GM18508 (cell line): ENCODE measurements around the gene CAMK2G.

Experiments used
- ATAC-seq: cut with Tn5 transposase; IDR thresholded peaks from one replicate; pipeline ENCODE4 v1.9.1; 2021; ENCODE audit warnings: moderate number of reproducible peaks; ENCODE audit not compliant: insufficient read depth, unreplicated experiment

Gene CAMK2G

DNA sequence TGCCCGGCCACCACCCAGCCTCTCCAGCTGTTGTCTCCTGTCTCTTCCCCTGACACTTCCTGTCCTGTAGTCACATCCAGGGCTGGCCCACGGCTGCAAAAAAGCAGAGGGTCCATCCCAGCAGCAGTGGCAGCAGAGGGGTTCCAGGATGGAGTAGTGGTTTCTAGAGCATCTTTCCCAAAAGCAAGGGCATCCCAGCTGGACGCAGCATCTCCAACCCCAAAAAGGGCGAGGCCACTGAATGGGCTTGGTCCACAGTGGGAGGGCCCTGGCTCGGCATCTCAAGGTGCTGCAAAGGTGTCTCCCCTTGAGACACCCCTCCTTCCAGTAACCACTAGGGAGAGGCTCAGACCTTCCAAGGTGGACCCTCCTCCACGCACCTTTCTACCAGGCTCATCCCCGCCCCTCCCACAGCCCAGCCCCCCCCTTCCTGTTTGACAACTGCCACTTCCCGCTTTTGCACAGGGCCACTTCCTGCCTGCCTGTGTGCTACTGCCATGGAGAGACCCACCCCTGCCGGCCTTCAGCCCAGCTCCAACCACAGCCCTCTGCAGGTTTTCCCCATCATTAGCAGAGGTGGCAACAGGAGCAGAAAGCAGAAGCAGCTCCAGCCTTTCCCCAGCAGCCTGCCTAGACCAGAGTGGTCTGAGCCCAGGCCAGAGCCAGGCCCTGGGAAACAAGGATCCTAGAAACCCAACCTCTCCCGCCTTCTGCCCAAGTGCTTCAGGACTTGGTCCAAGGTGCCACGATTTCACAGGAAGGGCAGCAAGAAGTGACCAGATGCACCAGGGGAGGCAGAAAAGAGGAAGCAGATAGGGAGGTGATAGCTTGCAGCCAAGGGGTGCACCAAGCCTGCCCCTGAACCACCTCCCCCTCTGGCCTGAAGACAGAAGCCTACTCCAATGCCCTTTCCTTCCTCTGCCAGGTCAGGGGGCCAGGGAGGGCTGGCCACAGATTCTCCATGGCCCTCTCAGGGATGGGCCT, 8.6 kb downstream of the CAMK2G start:
- no peak for ATAC-seq

DNA sequence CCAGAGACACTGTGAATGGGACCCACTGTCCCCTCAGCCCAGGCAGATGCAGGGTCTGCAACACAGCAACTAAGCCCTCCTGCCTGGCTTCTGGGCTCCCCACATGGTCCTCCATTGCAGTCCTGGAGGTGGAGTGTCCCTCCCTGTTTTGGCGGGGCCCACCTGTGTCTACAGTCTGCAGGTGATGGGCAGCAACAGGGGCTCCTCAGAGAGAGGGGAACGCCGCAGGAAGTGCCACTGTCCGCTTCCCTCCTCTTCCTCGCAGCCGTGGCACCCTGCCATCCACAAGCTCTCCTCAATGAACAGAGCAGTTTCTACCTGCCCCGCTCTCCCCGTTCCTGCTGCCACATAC, 9.3 kb downstream of the CAMK2G start:
- ATAC-seq: no peak

GRCh38 chr10:73864229-73864628, 10.1 kb downstream of the CAMK2G start:
- no peak for ATAC-seq

- ATAC-seq: no peak
Measured at GRCh38 chr10:73863039-73863817, 11.1 kb downstream of the CAMK2G start.

- ATAC-seq: no peak
Measured at GRCh38 chr10:73862011-73862410, 12.3 kb downstream of the CAMK2G start.

DNA sequence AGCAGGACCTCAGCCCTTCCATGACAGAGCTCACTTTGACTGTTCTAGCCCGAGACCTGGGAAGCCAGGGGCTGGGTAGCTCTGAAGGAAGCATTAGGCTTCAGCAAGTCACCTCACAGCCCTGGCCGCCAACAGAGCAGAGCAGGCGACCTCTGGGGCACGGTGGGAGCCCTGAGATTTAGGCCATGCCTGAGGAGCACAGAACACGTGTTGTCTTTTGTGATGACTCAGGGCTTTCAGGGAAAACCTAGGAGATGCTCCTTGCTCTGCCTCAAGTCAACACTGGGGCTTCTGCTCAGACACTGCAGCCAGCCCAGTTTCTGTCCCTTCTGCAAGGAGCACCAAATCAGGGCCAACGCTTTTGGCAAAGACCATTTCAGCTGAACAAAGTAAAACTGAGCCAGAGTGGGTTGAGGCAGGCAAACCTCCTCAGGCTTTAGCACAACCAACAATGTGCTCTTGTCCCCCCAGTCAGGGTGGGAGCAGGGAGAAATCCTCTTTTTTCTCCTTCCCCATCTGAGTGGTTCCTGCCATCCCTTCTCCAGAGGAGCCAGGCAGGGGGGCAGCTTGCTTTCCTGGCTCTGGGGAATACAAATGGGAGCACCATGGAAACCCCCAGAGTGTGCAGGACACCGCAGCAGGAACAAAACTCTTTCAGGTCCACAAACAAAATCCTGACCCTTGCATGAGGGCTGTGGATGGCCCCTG, 14.4 kb downstream of the CAMK2G start:
- no peak for ATAC-seq

GRCh38 chr10:73859428-73859783, 14.9 kb downstream of the CAMK2G start:
- ATAC-seq: no peak

- ATAC-seq: no peak
Measured at GRCh38 chr10:73858750-73859427, 15.5 kb downstream of the CAMK2G start.

DNA sequence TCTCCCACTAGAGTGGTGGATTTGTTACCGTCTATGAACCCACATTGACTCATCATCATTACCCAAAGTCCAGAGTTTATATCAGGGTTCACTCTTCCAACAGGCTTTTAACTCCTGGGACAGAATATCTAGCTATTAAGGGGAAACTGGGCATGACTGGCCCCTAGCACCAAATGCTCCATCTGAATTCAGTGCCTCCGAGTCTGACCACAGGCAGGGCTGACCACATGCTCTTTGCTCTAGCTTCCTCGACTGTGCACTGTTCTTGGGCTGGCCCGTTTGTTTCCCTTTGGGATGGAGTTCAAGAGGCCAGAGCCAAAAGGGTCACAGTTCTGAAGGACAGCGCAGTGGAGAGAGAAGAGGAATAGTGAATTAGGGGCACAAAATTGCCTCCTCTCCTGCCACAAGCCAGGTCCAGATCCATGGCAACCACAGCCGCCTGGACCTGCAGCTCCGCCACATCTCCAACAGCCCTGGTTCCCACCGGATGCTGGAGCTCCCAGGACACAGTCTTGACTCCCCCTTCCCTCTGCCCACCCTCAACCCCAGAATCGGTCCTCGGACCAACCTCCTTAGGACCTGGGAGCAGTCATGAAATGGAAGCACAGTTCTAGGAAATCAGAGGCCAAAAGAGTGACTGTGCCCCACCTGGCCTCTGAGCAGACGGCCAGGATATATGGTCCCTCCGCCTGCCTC, 16.2 kb downstream of the CAMK2G start:
- no peak for ATAC-seq

DNA sequence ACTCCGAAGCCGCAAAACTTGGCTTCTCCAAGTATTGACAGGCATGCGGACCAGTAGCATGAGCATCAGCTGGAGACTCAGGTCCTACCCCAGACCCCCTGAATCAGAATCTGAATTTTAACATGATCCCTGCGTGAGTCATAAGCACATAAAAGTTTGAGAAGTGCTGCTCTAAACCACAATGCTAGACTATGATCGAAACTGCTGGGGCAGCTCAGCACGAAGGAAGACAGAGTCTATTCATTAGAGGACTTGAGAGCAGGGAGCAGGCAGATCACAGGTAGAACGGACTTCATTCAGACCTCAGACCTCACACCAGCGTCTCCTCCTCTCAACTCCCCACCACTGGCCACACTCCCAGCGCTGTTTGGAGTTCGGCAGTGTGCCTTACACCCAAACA, 16.9 kb downstream of the CAMK2G start:
- ATAC-seq: no peak

- ATAC-seq: no peak
Measured at GRCh38 chr10:73856261-73856660, 18.1 kb downstream of the CAMK2G start.

DNA sequence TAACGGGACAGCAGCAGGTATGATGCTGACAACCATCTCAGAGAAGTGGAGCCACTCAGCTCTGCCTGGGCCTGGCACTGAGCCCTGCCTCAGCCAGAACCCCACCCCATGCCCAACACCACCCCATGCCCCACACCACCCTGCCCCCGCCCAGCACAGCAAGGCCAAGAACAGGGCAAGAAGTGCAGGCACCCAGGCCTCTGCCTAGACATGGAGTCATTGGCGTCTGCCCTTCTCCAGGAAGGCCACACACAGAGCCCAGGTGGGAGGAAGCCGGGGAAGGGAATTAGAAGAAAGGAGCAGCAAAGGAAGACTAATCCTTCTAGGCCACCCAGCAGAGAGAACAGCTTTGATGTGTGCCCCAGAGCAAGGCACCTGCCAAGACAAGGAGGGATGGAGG, 18.9 kb downstream of the CAMK2G start:
- ATAC-seq: no peak

GRCh38 chr10:73854310-73854709, 20.0 kb downstream of the CAMK2G start:
- ATAC-seq: no peak

DNA sequence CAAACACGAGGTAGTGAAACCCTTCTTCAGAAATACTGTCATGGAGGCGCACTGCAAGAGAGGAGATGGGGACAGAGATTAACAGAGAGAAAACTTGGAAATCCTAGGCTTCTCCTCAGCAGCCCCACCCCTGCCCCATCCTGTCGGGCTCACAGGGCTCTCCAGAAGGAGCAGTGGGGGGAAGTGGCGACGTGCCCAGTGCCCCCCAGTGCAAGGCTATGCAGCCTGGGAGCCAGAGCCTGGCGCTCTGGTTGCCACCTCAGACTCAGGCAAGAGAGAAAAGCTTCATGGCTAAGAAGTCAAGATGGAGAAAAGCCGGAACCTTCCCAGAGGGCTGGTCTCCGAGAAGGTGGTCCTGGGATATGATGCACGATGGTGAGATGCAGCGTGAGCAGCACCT, 21.2 kb downstream of the CAMK2G start:
- ATAC-seq: no peak

- no peak for ATAC-seq
Measured at GRCh38 chr10:73850863-73851461, 23.4 kb downstream of the CAMK2G start.

- ATAC-seq: no peak
Measured at GRCh38 chr10:73850211-73850610, 24.1 kb downstream of the CAMK2G start.

DNA sequence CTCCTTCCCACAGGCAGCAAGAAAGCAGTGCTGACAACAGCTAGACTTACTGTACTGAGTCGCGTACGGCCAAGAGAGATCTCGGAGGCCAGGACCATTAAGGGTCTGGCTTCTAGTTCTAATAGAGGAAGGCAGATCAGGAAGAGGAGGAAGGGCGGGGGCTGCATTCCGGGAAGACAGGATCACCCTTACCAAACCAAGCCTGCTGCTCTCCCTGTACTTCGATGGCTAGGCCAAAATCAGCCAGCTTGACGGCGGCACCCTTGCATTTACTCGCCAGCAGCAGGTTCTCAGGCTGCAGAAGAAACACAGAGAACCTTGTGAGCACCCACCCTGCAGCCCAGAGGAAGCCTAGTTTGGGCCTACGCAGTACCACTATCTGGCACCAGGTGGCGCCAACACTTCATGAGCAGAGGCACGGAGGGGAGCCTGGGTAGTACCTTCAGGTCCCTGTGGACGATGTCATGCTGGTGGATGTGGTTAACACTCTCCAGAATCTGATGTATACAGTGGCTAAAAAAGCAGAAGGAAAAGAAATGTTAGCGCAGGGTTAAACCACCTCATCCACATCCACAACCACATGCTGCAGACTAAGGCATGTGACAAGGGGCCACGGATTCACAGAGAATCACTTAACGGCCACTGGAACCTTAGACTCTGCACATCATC, 25.4 kb downstream of the CAMK2G start:
- ATAC-seq: peak; percentile 73

- ATAC-seq: no peak
Measured at GRCh38 chr10:73847031-73847430, 27.3 kb downstream of the CAMK2G start.

GRCh38 chr10:73843261-73843660, 31.1 kb downstream of the CAMK2G start:
- no peak for ATAC-seq
